NCI-H2081 treated with DMSO at 0.1 percent for 48 hours (cell line): ENCODE measurements around the gene NUSAP1.
"Not testable (repeated sequence)": the region's sequence is repeated elsewhere in the genome, so short reads cannot be mapped to it uniquely, and the experiment has no call there.

ENCODE experiments used
- DNase-seq: peaks from one replicate; lab custom pipeline; 2025; lab: John Stamatoyannopoulos, UW

NUSAP1 gene

GRCh38 chr15:41332194-41333025 lies at the start of gene NUSAP1, which contains the start of gene OIP5:
Gene NUSAP1 (plus strand): TSS chr15:41332881. CDS start chr15:41332958, 77 bp downstream.
Gene OIP5 (minus strand): TSS chr15:41332591. CDS start chr15:41332561, 30 bp downstream.
- peak; percentile 99 for DNase-seq

- DNase-seq, result not testable (repeated sequence)
Measured at GRCh38 chr15:41282980-41283652, 49.6 kb upstream of the NUSAP1 start.

GRCh38 chr15:41283653-41284426 lies 48.8 kb upstream of the NUSAP1 start:
- peak; percentile 93 for DNase-seq

- no peak for DNase-seq
Measured at GRCh38 chr15:41284427-41285177, 48.1 kb upstream of the NUSAP1 start.

- no peak for DNase-seq
Measured at GRCh38 chr15:41285285-41285684, 47.4 kb upstream of the NUSAP1 start.

GRCh38 chr15:41286665-41287333 lies 45.9 kb upstream of the NUSAP1 start:
- DNase-seq, result no peak

GRCh38 chr15:41288464-41288863 lies 44.2 kb upstream of the NUSAP1 start:
- no peak for DNase-seq

- no peak for DNase-seq
Measured at GRCh38 chr15:41289953-41290352, 42.7 kb upstream of the NUSAP1 start.

- DNase-seq, result no peak
Measured at GRCh38 chr15:41291065-41291631, 41.5 kb upstream of the NUSAP1 start.

GRCh38 chr15:41292521-41292920 lies 40.2 kb upstream of the NUSAP1 start:
- DNase-seq, result no peak

GRCh38 chr15:41301139-41301538 lies 31.5 kb upstream of the NUSAP1 start:
- DNase-seq, result not testable (repeated sequence)

GRCh38 chr15:41301587-41301986 lies 31.1 kb upstream of the NUSAP1 start:
- DNase-seq, result no peak

- no peak for DNase-seq
Measured at GRCh38 chr15:41304149-41304770, 28.4 kb upstream of the NUSAP1 start.

GRCh38 chr15:41307679-41308078 lies 25.0 kb upstream of the NUSAP1 start:
- DNase-seq, result no peak

- no peak for DNase-seq
Measured at GRCh38 chr15:41309226-41309905, 23.3 kb upstream of the NUSAP1 start.

- DNase-seq, result not testable (repeated sequence)
Measured at GRCh38 chr15:41320805-41321330, 11.8 kb upstream of the NUSAP1 start.

- no peak for DNase-seq
Measured at GRCh38 chr15:41323611-41324010, 9.1 kb upstream of the NUSAP1 start.

- DNase-seq, result no peak
Measured at GRCh38 chr15:41331281-41331680, 1.4 kb upstream of the NUSAP1 start.

GRCh38 chr15:41331833-41332193 lies 868 bp upstream of the NUSAP1 start:
- no peak for DNase-seq
